Activated T-cell treated with anti-CD3 and anti-CD28 coated beads, Interleukin-2, amount 50 U/mL, for 24 hours (primary cell): ENCODE results near the gene RPS21.

ENCODE experiments used
- DNase-seq: peaks from one replicate; pipeline ENCODE4 v3.0.0-alpha.2; 2020
- H3K27ac Mint-ChIP-seq: 2 replicates; pipeline ENCODE4 v1.8.0; 2020; ENCODE audit warnings: mild to moderate bottlenecking, mixed read lengths
- H3K27me3 Mint-ChIP-seq: 2 replicates; pipeline ENCODE4 v1.8.0; 2020; ENCODE audit warnings: mixed read lengths
- H3K36me3 Mint-ChIP-seq: 2 replicates; pipeline ENCODE4 v1.8.0; 2020; ENCODE audit warnings: low read depth, mixed read lengths
- H3K4me1 Mint-ChIP-seq: 2 replicates; pipeline ENCODE4 v1.8.0; 2020; ENCODE audit warnings: low read depth, mixed read lengths
- H3K4me3 Mint-ChIP-seq: 2 replicates; pipeline ENCODE4 v1.8.0; 2020; ENCODE audit warnings: mild to moderate bottlenecking, moderate library complexity, mixed read lengths
- H3K9me3 Mint-ChIP-seq: 2 replicates; pipeline ENCODE4 v1.8.0; 2020; ENCODE audit warnings: mixed read lengths

The RPS21 gene

GRCh38 chr20:62391165-62392076 lies 4.5 kb downstream of the RPS21 start:
- no peak for DNase-seq
- Mint-ChIP-seq H3K27me3 (no peaks in the 10 kb centered on the region), H3K9me3 (no peaks in the 10 kb centered on the region), H3K4me1 (peaks cover 24% of the 10 kb centered on the region), H3K36me3 (peaks cover 82% of the 10 kb centered on the region), H3K27ac (peak overlapping the region; percentile 97), H3K4me3 (no peak overlapping the region)

DNA sequence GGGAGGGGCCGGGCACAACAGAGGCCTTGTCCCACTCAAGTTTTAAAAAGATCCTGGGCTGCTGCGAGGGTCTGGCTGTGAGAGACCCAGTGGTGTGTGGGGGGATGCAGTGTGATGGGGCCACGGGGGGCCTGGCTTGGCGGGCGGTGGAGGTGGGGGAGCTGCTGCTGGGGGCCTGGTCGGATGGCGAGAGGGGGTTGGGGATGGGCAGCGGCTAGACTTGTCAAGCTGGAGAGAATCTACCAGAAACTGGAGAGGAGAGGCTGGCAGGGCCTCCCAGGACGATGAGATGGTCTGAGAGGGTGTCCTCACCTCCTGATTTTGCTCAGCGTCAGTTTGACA lies 5.1 kb downstream of the RPS21 start:
- DNase-seq: no peak
- H3K9me3 Mint-ChIP-seq: no peaks in the 10 kb centered on the region
- H3K27ac Mint-ChIP-seq: peak overlapping the region; percentile 41
- H3K36me3 Mint-ChIP-seq: peaks cover 80% of the 10 kb centered on the region
- H3K4me3 Mint-ChIP-seq: no peak overlapping the region
- H3K27me3 Mint-ChIP-seq: no peaks in the 10 kb centered on the region
- H3K4me1 Mint-ChIP-seq: peaks cover 24% of the 10 kb centered on the region

GRCh38 chr20:62392621-62393334 lies 5.9 kb downstream of the RPS21 start:
- Mint-ChIP-seq H3K27ac (peak overlapping the region; percentile 41), H3K36me3 (peaks cover 75% of the 10 kb centered on the region), H3K4me3 (no peak overlapping the region), H3K9me3 (no peaks in the 10 kb centered on the region), H3K27me3 (no peaks in the 10 kb centered on the region), H3K4me1 (peaks cover 24% of the 10 kb centered on the region)
- DNase-seq: no peak

DNA sequence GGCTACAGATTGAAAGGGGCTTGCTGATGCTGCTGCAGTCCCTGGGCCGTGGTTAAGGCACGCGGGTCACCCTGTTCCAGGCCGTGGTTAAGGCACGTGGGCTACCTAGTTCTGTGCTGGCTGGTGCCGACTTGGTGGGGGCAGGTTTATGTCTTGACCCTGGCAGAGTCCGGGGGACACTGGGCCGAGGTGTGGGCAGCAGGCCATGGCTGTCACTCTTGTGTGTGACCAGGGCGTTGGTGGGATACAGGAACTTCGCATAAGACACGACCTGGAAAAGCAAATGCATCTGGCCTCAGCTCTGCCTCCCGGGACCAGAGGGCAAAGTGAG lies 6.4 kb downstream of the RPS21 start:
- DNase-seq: no peak
- H3K27ac Mint-ChIP-seq: peak overlapping the region; percentile 41
- H3K27me3 Mint-ChIP-seq: no peaks in the 10 kb centered on the region
- no peaks in the 10 kb centered on the region for H3K9me3 Mint-ChIP-seq
- H3K4me3 Mint-ChIP-seq: no peak overlapping the region
- peaks cover 70% of the 10 kb centered on the region for H3K36me3 Mint-ChIP-seq
- H3K4me1 Mint-ChIP-seq: peaks cover 20% of the 10 kb centered on the region

- no peak for DNase-seq
- no peak overlapping the region for H3K4me3 Mint-ChIP-seq
- no peak overlapping the region for H3K27ac Mint-ChIP-seq
- peaks cover 15% of the 10 kb centered on the region for H3K4me1 Mint-ChIP-seq
- no peaks in the 10 kb centered on the region for H3K9me3 Mint-ChIP-seq
- peaks cover 65% of the 10 kb centered on the region for H3K36me3 Mint-ChIP-seq
- no peaks in the 10 kb centered on the region for H3K27me3 Mint-ChIP-seq
These were observed 6.9 kb downstream of the RPS21 start for GRCh38 chr20:62393830-62394229.

DNA sequence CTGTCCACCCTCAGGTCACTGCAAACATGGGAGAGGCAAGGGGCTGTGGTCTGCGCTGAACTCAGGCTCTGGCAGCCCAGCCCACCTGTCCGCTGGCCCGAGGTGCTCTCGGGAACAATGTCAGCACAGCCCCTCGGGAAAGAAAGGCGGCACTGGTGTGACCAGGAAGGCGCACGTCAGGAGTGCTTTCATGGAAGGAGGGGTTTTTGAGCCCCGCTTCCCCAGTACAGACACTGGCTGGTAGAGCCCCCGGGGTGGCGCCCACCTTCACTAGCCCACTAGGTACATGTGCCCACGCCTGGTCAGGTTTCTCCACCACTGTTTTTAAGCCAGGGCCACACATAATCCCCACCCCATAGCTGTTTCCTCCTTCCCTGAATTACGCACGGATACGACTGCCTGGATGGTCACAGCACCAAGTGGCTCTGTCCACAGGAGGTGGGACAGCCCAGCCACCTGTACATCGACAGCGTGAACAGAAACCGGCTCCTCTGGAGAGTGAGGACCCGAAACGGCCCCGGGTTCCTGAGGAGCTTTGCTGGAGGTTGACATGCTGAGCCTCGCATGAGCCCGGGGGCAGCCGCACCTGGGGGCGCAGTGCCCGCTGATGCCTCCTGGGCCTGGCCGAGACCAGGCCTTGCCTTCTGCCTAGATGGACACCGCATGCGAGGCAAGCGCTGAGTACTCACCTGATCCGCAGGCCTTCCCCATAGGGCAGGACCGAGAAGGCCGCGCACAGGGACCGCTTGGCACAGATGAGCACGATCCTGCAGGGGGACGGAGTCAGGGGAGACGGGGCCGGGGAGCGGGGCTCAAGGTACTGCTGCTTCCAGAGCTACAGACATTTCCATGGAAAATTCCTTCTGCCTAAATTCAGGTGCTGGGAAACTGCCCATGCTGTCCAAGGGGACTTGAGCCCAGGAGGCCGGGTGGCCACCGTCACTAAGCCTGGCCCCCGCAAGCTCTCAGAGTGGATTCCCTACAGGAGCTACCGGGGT lies 7.6 kb downstream of the RPS21 start:
- Mint-ChIP-seq H3K27me3 (no peaks in the 10 kb centered on the region), H3K4me3 (no peak overlapping the region), H3K27ac (peak overlapping the region; percentile 53), H3K36me3 (peaks cover 58% of the 10 kb centered on the region), H3K4me1 (peaks cover 8% of the 10 kb centered on the region), H3K9me3 (no peaks in the 10 kb centered on the region)
- no peak for DNase-seq

DNA sequence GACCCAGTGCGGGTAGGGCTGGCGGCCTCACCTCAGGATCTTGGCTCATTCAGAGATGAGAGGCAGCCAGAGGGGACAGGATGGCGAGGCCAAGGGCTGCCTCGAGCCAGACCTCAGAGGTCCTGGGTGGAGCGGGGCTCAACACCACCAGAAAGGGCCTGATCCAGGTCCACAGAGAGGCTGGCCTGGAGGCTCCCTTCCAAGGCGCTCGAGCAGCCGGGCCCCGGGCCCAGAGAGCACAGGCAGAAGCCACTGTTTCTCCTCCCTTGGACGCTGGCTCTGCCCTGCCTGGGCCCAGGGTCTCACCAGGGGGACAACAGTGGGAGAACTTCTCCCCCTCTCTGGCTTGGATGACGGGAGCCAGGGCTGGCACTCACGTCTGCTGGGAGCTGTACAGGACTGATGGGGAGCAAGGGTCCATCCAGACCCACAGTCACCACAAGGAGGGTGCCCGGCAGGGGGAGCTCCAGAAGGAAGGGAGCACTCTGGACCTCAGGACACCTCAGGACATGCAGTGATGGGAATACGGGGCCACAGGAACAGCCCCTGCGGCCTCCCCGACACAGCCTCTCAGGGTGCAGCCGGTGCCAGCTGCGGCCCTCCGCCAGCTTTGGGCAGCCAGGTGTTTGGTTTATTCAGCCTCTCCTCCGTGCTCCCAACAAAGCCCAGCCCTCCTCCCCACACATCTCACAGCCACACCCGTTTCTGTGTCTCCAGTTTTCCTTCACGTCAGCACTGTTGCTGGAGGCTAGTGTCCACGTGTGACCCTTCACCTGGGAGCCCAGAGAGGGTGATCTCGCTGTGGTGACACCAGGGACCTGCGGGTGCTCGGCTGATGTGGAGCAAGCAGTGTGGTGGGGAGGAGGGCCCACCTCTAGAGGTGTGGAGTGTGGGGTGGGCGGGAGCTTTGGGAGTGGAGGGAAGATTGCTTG lies 8.7 kb downstream of the RPS21 start:
- no peak for DNase-seq
- Mint-ChIP-seq H3K4me1 (peaks cover 2% of the 10 kb centered on the region), H3K9me3 (no peaks in the 10 kb centered on the region), H3K36me3 (peaks cover 49% of the 10 kb centered on the region), H3K4me3 (no peak overlapping the region), H3K27me3 (no peaks in the 10 kb centered on the region), H3K27ac (peak overlapping the region; percentile 53)

GRCh38 chr20:62396367-62397239 lies 9.7 kb downstream of the RPS21 start:
- no peak for DNase-seq
- H3K27ac Mint-ChIP-seq: no peak overlapping the region

DNA sequence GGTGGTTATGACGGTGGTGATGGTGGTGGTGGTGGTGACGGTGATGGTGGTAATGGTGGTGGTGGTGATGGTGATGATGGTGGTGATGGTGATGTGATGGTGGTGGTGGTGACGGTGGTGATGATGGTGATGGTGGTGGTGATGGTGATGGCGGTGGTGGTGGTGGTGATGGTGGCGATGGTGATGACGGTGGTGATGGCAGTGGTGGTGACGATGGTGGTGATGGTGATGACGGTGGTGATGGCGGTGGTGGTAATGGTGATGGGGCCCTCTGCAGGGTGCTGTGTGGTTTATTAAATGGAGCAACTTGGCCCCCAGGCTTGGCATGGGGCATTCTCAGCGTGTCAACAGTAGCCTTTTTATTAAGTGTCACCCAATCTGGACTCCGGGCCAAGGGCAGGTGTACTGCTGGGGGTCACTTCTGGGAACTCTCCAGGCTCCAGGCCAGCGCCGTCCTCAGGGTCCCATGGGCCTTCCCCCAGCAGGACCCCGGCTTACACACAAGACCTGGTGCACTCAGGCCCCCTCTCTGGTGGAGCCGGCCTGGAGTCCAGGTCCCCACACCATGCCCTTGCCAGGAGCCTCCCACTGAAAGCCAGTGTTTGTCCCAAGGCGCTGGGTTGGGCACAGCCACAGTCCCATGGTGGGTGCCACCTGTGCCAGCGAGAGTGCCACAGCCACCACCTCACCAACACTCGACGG lies 11.4 kb downstream of the RPS21 start:
- Mint-ChIP-seq H3K27ac (no peak overlapping the region), H3K36me3 (peaks cover 43% of the 10 kb centered on the region), H3K9me3 (no peaks in the 10 kb centered on the region), H3K4me1 (no peaks in the 10 kb centered on the region), H3K4me3 (no peak overlapping the region), H3K27me3 (no peaks in the 10 kb centered on the region)
- no peak for DNase-seq

More at GRCh38 chr20:62396367-62397239, 9.7 kb downstream of the RPS21 start:
- no peaks in the 10 kb centered on the region for H3K27me3 Mint-ChIP-seq
- H3K36me3 Mint-ChIP-seq: peaks cover 48% of the 10 kb centered on the region
- H3K4me3 Mint-ChIP-seq: no peak overlapping the region
- no peaks in the 10 kb centered on the region for H3K9me3 Mint-ChIP-seq
- H3K4me1 Mint-ChIP-seq: no peaks in the 10 kb centered on the region

DNA sequence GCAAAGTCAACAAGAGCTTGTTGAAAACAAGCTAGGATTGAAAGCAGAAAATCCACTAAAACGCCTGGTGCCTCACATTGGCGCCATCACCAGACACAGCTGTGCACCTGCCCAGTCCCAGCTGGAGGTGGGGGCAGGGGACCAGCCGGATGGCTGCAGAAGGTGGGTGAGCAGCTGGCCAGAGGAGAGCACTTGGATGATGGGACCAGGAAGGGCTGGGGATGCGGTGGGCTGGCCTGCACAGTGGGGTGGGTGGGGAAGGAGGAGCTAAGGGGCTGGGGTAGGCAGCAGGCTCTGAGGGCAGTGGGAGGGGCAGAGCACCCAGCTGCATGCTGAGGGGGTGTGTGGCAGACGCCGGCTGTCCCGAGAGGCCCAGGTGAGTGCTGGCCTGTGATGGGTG lies 13.1 kb downstream of the RPS21 start:
- Mint-ChIP-seq H3K9me3 (no peaks in the 10 kb centered on the region), H3K4me1 (peaks cover 7% of the 10 kb centered on the region), H3K36me3 (peaks cover 28% of the 10 kb centered on the region), H3K27me3 (no peaks in the 10 kb centered on the region), H3K4me3 (no peak overlapping the region), H3K27ac (no peak overlapping the region)
- DNase-seq: no peak

DNA sequence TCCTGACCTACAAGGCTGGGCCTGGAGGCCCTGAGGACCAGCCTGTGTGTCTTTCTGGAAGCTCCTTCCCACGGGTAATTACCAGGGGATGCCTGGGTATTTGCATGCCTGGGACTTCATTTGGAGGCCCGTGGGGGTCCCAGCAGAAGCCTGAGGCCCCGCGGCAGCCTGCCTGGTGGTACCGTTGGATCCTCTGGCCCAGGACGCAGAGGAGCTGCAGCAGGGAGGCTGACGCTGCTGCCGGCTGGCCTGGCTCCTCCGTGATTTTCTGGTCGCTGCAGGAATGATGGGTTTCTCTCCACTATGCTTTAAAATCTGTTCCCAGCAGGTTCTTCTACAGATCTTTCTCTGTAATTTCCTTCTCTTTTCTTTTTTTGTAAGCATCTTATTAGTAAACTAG lies 13.6 kb downstream of the RPS21 start:
- H3K4me3 Mint-ChIP-seq: no peak overlapping the region
- peaks cover 12% of the 10 kb centered on the region for H3K4me1 Mint-ChIP-seq
- H3K36me3 Mint-ChIP-seq: peaks cover 26% of the 10 kb centered on the region
- H3K9me3 Mint-ChIP-seq: no peaks in the 10 kb centered on the region
- no peaks in the 10 kb centered on the region for H3K27me3 Mint-ChIP-seq
- no peak overlapping the region for H3K27ac Mint-ChIP-seq
- DNase-seq: no peak

GRCh38 chr20:62401331-62401779 lies 14.5 kb downstream of the RPS21 start:
- Mint-ChIP-seq H3K4me1 (peaks cover 19% of the 10 kb centered on the region), H3K36me3 (peaks cover 24% of the 10 kb centered on the region), H3K9me3 (no peaks in the 10 kb centered on the region), H3K4me3 (no peak overlapping the region), H3K27ac (no peak overlapping the region), H3K27me3 (no peaks in the 10 kb centered on the region)
- DNase-seq: no peak
